ENCODE data around the gene VAV1. TPM values are rescaled to one million over a fixed set of nuclear protein-coding genes. Genes with fewer than 3 reads are reported as not detected.
"Not testable (repeated sequence)": the region's sequence is repeated elsewhere in the genome, so short reads cannot be mapped to it uniquely, and the experiment has no call there.

VAV1 gene
- polyA plus RNA-seq, 3 donors from 2014 or later, result 19.4 to 44.8 (median 22.8) TPM

DNA sequence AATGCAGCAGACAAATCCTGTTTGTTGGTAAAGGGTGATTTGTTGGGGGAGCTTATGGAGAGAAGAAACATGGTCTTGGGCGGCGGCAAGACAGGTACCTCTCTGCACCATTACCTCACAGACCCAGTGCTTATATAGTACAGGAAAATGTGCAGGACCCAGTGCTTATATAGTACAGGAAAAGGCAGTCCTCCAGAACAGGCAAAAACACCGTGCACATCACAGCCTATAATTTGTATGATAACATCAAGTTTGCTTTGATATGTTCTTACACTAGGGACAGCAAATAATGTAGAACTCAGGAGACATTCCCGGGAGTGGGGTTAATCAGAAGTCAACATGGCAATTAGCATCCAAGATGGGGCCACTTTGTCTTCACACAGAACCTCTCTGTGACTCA, 20.9 kb downstream of the VAV1 start:
- no peak overlapping the region for H3K4me3 Mint-ChIP-seq
- peaks cover 70 to 83% of the 10 kb centered on the region in 2 donors for H3K4me1 Mint-ChIP-seq
- peaks cover 0 to 2% (median 0%) of the 10 kb centered on the region in 3 donors for H3K27me3 Mint-ChIP-seq (ENCODE audit: low read depth in 3 of 3)
- H3K27ac Mint-ChIP-seq, result peak overlapping the region in 5 of 6 donors; percentile 47 to 85 (median 78)
- H3K9me3 Mint-ChIP-seq, result no peaks in the 10 kb centered on the region
- no peak for DNase-seq
- peaks cover 19 to 27% (median 25%) of the 10 kb centered on the region in 3 donors for H3K36me3 Mint-ChIP-seq

- no peak for DNase-seq
- Mint-ChIP-seq H3K27ac (peak overlapping the region; percentile 47 to 88 (median 72)), H3K4me3 (peak overlapping the region in 2 of 5 donors; percentile 0 to 22), H3K27me3 (ENCODE audit: low read depth in 3 of 3) (peaks cover 0 to 2% (median 0%) of the 10 kb centered on the region in 3 donors), H3K9me3 (no peaks in the 10 kb centered on the region), H3K4me1 (peaks cover 68 to 82% of the 10 kb centered on the region in 2 donors), H3K36me3 (peaks cover 19 to 27% (median 25%) of the 10 kb centered on the region in 3 donors)
These were observed 21.5 kb downstream of the VAV1 start for GRCh38 chr19:6793973-6794372.

GRCh38 chr19:6794686-6795431, 22.4 kb downstream of the VAV1 start:
- no peak for DNase-seq
- Mint-ChIP-seq H3K27me3 (ENCODE audit: low read depth in 3 of 3) (peaks cover 0 to 2% (median 0%) of the 10 kb centered on the region in 3 donors), H3K4me1 (peaks cover 74 to 83% of the 10 kb centered on the region in 2 donors), H3K9me3 (no peaks in the 10 kb centered on the region), H3K36me3 (peaks cover 19 to 27% (median 22%) of the 10 kb centered on the region in 3 donors), H3K27ac (peak overlapping the region in 5 of 6 donors; percentile 47 to 79 (median 59)), H3K4me3 (peak overlapping the region in 1 of 5 donors; percentile 22)

GRCh38 chr19:6796278-6796677, 23.8 kb downstream of the VAV1 start:
- Mint-ChIP-seq H3K36me3 (peaks cover 19 to 27% (median 22%) of the 10 kb centered on the region in 3 donors), H3K4me1 (peaks cover 76 to 84% of the 10 kb centered on the region in 2 donors), H3K27ac (peak overlapping the region in 5 of 6 donors; percentile 25 to 77 (median 45))

GRCh38 chr19:6797646-6798045, 25.1 kb downstream of the VAV1 start:
- H3K36me3 Mint-ChIP-seq, result peaks cover 16 to 19% (median 17%) of the 10 kb centered on the region in 3 donors
- peaks cover 73 to 83% of the 10 kb centered on the region in 2 donors for H3K4me1 Mint-ChIP-seq
- peaks cover 5 to 14% (median 9%) of the 10 kb centered on the region in 3 donors for H3K27me3 Mint-ChIP-seq (ENCODE audit: low read depth in 3 of 3)
- H3K27ac Mint-ChIP-seq, result peak overlapping the region in 3 of 6 donors; percentile 22 to 70 (median 40)
- H3K9me3 Mint-ChIP-seq, result no peaks in the 10 kb centered on the region
- no peak overlapping the region for H3K4me3 Mint-ChIP-seq
- DNase-seq, result no peak

More at GRCh38 chr19:6796278-6796677, 23.8 kb downstream of the VAV1 start:
- DNase-seq, result no peak
- H3K4me3 Mint-ChIP-seq, result no peak overlapping the region
- peaks cover 0 to 4% (median 0%) of the 10 kb centered on the region in 3 donors for H3K27me3 Mint-ChIP-seq (ENCODE audit: low read depth in 3 of 3)
- H3K9me3 Mint-ChIP-seq, result no peaks in the 10 kb centered on the region

- H3K36me3 Mint-ChIP-seq, H3K9me3 Mint-ChIP-seq: not testable (repeated sequence)
- Mint-ChIP-seq H3K27me3 (ENCODE audit: low read depth in 3 of 3) (peaks cover 5 to 14% (median 9%) of the 10 kb centered on the region in 3 donors), H3K27ac (peak overlapping the region; percentile 98 to 100 (median 99)), H3K4me3 (peak overlapping the region; percentile 92 to 99 (median 95)), H3K4me1 (peaks cover 67 to 72% of the 10 kb centered on the region in 2 donors)
- peak in 2 of 3 donors; percentile 10 to 18 for DNase-seq
These were observed 27.8 kb downstream of the VAV1 start for GRCh38 chr19:6800160-6800790.

DNA sequence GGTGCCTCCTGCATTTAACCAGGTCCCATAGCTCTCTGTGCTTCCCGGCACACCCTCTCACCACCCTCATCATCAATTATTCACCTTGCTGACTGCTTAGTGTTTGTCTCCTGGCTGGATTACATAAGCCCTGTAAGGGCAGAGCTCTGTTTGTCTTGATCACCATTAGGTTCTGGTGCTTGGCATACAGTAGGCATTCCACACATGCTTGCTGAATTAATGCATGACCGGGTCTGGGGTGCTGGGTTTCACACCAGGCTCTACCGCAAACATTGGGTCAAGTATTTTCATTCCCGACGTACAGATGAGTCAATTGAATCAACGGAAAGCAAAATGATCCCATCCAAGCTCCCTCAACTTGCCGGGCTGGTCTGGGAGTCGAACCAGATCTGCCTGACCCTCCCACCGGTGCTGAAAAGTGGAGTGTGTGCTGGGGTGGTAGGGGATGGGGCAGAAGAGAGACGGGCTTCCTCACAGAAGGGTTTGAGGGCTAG, 28.5 kb downstream of the VAV1 start:
- H3K9me3 Mint-ChIP-seq, result no peaks in the 10 kb centered on the region
- peak overlapping the region; percentile 98 to 100 (median 99) for H3K27ac Mint-ChIP-seq
- peaks cover 62 to 65% of the 10 kb centered on the region in 2 donors for H3K4me1 Mint-ChIP-seq
- DNase-seq, result no peak
- H3K27me3 Mint-ChIP-seq (ENCODE audit: low read depth in 3 of 3), result peaks cover 5 to 14% (median 9%) of the 10 kb centered on the region in 3 donors
- H3K4me3 Mint-ChIP-seq, result peak overlapping the region; percentile 92 to 99 (median 95)
- H3K36me3 Mint-ChIP-seq, result peaks cover 5 to 9% (median 5%) of the 10 kb centered on the region in 3 donors

DNA sequence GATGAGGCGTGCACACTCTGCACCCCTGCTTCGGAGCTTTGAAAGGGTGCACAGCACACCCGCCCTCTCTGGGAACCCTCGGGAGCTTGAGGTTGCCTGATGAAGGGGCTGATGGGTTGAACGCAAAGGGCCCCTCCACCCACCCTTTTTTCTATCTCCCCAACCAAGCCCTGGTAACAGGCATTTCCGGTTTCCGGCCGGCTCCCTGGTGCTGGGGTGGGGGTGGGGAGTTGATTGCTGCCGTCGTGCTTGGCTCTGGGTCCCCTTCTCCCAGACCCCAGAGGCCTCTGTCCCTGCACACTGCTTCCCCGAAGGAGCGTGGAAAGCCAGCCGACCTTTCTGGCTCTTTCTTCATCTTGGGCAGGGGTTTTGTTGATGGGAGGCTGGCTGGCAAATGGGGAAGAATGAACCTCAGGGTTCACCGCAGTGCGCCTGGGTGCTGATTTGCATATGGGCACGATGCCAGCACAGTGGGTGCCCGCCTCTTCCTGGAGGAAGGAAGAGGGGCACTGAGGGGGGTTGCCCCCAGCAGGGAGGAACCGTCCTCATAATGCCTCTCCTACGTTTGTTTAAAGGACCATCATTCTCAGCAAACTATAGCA, 29.1 kb downstream of the VAV1 start:
- H3K4me1 Mint-ChIP-seq, result peaks cover 60 to 63% of the 10 kb centered on the region in 2 donors
- no peaks in the 10 kb centered on the region for H3K9me3 Mint-ChIP-seq
- peak; percentile 81 to 83 (median 82) for DNase-seq
- H3K4me3 Mint-ChIP-seq, result peak overlapping the region; percentile 92 to 99 (median 95)
- H3K36me3 Mint-ChIP-seq, result peaks cover 2 to 5% (median 3%) of the 10 kb centered on the region in 3 donors
- peak overlapping the region; percentile 98 to 100 (median 99) for H3K27ac Mint-ChIP-seq
- peaks cover 5 to 14% (median 9%) of the 10 kb centered on the region in 3 donors for H3K27me3 Mint-ChIP-seq (ENCODE audit: low read depth in 3 of 3)

- Mint-ChIP-seq H3K27me3 (ENCODE audit: low read depth in 3 of 3) (peaks cover 5 to 14% (median 9%) of the 10 kb centered on the region in 3 donors), H3K4me3 (peak overlapping the region; percentile 89 to 99 (median 94)), H3K36me3 (no peaks in the 10 kb centered on the region), H3K27ac (peak overlapping the region; percentile 93 to 100 (median 98)), H3K4me1 (peaks cover 60 to 68% of the 10 kb centered on the region in 2 donors), H3K9me3 (no peaks in the 10 kb centered on the region)
- peak; percentile 83 to 88 (median 83) for DNase-seq
These were observed 30.0 kb downstream of the VAV1 start for GRCh38 chr19:6802336-6803035.

DNA sequence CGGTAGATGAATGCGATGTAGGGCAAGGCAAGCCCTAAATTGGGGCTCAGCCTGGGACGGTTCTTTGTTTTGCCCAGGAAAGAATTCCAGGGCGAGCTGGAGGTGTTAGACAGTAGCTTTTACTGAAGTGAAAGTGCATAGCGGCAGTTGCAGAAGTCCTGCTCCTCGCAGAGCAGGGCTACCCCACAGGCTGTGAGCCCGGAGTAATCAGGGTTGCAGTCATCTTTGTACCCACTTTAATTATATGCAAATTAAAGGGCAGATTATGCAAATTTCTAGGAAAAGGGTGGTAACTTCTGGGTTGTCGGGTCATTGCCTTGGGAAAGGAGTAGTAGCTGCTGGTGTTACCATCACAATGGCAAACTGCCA, 30.5 kb downstream of the VAV1 start:
- DNase-seq, result peak; percentile 7 to 19 (median 17)
- Mint-ChIP-seq H3K36me3 (no peaks in the 10 kb centered on the region), H3K4me1 (peaks cover 60 to 68% of the 10 kb centered on the region in 2 donors), H3K27me3 (ENCODE audit: low read depth in 3 of 3) (peaks cover 5 to 14% (median 9%) of the 10 kb centered on the region in 3 donors), H3K9me3 (no peaks in the 10 kb centered on the region), H3K4me3 (peak overlapping the region; percentile 89 to 99 (median 94)), H3K27ac (peak overlapping the region; percentile 93 to 100 (median 98))

GRCh38 chr19:6806488-6806887, 34.0 kb downstream of the VAV1 start:
- DNase-seq, result peak in 1 of 3 donors; percentile 13
- Mint-ChIP-seq H3K9me3 (no peaks in the 10 kb centered on the region), H3K36me3 (peaks cover 0 to 3% (median 0%) of the 10 kb centered on the region in 3 donors), H3K27ac (peak overlapping the region; percentile 63 to 90 (median 86)), H3K27me3 (ENCODE audit: low read depth in 3 of 3) (peaks cover 5 to 10% (median 8%) of the 10 kb centered on the region in 3 donors), H3K4me1 (peaks cover 63 to 66% of the 10 kb centered on the region in 2 donors), H3K4me3 (peak overlapping the region in 1 of 5 donors; percentile 31)

GRCh38 chr19:6807291-6807690, 34.8 kb downstream of the VAV1 start:
- H3K27ac Mint-ChIP-seq, result peak overlapping the region; percentile 14 to 85 (median 70)
- peaks cover 65 to 67% of the 10 kb centered on the region in 2 donors for H3K4me1 Mint-ChIP-seq

More at GRCh38 chr19:6807291-6807690, 34.8 kb downstream of the VAV1 start:
- no peaks in the 10 kb centered on the region for H3K9me3 Mint-ChIP-seq
- peaks cover 0 to 4% (median 3%) of the 10 kb centered on the region in 3 donors for H3K36me3 Mint-ChIP-seq
- H3K4me3 Mint-ChIP-seq, result peak overlapping the region in 1 of 5 donors; percentile 10
- H3K27me3 Mint-ChIP-seq (ENCODE audit: low read depth in 3 of 3), result peaks cover 0 to 5% (median 2%) of the 10 kb centered on the region in 3 donors
- no peak for DNase-seq
